Fibroblast of lung (primary cell): ENCODE data around the gene DSG2.

ENCODE experiments used
- CTCF ChIP-seq, 2 donors: IDR thresholded peaks in 1 of 2; conservative IDR thresholded peaks in 1 of 2; 1 replicate in 1 of 2; 2 replicates in 1 of 2; pipeline ENCODE4 v1.5.1; 2011 to 2012; ENCODE audit warnings: low read length in 2 of 2, control low read depth in 1 of 2, inconsistent platforms in 1 of 2, low read depth in 1 of 2, mild to moderate bottlenecking in 1 of 2
- EZH2 ChIP-seq: IDR thresholded peaks from 2 replicates; pipeline ENCODE4 v1.5.1; 2012; ENCODE audit warnings: low read length, control low read depth, mild to moderate bottlenecking; ENCODE audit errors: missing control alignments

GRCh38 chr18:31497836-31498573 lies at the start of gene DSG2:
- no peak for TF ChIP-seq CTCF (conservative IDR thresholded peaks at IDR 0.05 in 1 of 2, IDR thresholded peaks at IDR 0.05 in 1 of 2; ENCODE audit: low read depth in 1 of 2, low read length in 2 of 2)
- peak; percentile 74 for TF ChIP-seq EZH2
